Iris pigment epithelial cell (primary cell): ENCODE data around the gene NPAS2.

Experiments
- DNase-seq: peaks from one replicate; pipeline ENCODE4 v3.0.0-alpha.2; 2011; ENCODE audit warnings: low read depth

Gene NPAS2, protein sequence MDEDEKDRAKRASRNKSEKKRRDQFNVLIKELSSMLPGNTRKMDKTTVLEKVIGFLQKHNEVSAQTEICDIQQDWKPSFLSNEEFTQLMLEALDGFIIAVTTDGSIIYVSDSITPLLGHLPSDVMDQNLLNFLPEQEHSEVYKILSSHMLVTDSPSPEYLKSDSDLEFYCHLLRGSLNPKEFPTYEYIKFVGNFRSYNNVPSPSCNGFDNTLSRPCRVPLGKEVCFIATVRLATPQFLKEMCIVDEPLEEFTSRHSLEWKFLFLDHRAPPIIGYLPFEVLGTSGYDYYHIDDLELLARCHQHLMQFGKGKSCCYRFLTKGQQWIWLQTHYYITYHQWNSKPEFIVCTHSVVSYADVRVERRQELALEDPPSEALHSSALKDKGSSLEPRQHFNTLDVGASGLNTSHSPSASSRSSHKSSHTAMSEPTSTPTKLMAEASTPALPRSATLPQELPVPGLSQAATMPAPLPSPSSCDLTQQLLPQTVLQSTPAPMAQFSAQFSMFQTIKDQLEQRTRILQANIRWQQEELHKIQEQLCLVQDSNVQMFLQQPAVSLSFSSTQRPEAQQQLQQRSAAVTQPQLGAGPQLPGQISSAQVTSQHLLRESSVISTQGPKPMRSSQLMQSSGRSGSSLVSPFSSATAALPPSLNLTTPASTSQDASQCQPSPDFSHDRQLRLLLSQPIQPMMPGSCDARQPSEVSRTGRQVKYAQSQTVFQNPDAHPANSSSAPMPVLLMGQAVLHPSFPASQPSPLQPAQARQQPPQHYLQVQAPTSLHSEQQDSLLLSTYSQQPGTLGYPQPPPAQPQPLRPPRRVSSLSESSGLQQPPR

DNA sequence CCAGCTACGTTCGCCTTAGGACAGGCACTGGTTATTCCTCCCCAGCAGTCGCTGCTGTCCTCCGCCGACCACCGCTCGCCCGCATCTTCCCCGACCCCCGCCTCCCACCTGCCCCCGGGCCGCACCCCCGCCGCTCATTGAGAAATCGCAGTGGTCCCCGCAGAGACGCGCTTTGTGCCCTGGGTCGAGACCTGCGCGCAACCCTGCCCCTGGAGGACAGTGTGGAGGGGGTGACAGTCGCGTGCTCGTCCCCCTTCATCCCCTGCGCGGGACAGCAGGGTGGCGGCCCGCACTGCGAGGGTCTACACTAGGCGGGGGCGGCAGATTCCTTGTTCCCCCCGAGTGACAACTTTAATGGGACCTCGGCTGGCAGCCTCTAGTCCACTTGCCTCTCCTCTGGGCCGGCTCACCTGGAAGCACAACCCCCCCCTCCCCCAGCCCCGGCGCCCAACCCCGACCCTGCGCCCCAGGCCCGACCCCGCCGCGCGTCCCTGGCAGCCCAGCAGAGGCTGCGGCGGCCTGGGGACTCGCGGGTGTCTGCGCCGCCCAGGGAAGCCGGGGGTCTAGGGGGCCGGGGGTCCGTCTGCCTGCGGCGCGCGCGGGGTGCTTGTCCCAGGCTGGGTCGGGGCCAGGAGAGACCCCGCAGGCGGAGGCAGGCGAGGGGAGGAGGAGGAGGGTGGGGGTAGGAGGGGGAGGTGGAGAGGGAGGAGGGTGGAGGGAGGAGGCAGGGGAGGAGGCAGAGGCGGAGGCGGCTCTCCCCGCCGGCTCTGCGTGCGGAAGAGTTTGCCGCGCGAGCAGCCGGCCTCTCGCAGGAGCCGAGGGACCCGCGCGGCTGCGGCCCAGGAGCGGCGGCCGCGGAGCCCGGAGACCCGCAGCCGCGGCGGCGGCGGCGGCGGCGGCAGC lies at the start of gene NPAS2:
TSS of gene NPAS2 (plus strand) at position 770 of the 903 bp plus-strand sequence. CDS start 84,616 bp downstream, outside the sequence.
- DNase-seq: peak; percentile 56

DNA sequence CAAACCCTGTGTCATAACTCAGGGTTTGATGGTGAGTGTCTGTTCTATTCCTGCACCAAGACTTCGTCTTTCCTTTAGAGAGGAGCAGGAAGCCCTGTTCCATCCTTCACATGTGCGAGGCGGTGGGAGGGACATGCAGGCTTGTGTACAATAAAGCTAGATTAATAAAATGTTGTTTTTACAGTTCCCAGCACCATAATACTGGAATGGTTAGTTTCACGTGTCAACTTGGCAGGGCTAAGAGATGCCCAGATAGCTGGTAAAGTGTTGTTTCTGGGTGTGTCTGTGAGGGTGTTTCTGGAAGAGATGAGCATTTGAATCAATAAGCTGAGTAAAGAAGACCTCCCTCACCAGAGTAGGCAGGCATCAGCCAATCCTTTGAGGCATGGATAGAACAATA lies 48.8 kb upstream of the NPAS2 start:
- no peak for DNase-seq

DNA sequence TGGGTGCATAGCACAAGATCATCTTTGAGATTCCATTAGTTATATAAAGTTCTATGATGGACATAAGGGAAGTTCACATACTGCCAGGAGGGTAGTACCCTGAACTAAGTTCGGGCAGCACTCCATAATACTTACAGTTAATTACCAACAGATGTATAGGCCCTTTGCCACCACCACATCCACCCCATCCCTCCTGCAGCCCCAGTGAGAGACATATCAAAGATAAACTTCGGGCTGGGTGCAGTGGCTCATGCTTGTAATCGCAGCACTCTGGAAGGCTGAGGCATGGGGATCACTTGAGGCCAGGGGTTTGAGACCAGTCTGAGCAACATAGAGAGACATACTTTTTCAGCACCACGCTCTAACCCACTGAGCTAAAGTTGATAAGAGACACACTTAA lies 46.4 kb upstream of the NPAS2 start:
- no peak for DNase-seq

DNA sequence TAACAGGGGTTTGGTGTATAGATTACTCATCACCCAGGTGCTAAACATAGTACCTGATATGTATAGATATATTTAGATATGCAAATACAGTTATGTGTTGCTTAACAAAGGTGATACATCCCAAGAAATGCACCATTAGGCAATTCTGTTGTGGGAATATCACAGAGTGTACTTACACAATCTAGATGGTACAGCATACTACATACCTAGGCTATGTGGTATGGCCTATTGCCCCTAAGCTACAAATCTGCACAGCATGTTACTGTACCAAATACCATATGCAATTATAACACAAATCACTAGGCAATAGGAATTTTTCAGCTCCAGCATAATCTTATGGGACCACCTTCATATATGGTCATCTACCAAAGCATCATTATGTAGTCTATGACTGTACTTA lies 43.5 kb upstream of the NPAS2 start:
- DNase-seq: no peak

DNA sequence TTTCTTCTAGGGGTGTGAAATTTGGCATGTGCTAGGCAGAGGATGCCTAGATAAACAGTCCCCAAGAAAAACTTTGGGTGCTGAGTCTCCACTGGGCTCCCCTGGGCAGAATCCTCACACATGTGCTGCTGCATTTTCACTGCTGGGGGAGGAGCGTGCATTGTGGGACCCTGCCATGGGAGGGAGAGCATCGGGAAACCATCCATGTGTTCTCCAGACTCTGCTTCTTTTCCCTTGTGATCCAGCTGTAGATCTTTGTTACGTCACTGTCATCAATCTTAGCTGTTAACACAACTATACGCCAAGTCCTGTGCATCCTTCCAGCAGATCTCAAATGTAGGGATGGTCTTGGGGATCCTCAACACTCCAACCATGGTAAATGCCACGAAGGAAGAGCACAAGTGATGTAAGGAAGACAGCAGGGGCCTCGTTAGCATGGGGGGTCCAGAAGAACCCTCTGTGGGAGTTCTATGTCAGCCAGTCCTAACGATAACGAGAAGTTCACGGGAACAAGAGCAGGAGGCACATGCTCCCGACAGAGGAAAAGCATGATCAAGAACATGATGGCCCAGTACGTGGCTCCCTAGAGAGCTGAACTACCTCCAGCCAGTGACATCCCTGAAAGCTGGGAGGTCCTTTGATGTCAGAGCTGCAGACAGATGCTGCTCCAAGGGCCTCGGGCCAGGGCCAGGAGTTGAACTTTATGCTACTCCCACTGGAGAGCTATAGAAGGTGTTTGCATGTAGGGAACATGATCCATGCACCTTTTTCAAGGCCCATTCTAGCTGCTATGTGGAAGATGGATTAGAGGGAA lies 41.1 kb upstream of the NPAS2 start:
- DNase-seq: no peak

DNA sequence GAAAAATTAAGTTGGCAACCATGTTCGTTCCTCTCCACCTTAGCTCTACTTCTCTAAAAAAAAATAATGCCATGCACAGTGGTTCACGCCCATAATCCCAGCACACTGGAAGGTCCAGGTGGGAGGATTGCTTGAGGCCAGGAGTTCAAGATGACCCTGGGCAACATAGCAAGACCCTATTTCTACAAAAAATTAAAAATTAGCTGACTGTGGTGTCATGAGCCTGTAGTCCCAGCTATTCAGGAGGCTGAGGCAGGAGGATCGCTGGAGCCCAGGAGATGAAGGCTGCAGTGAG lies 40.1 kb upstream of the NPAS2 start:
- DNase-seq: no peak

DNA sequence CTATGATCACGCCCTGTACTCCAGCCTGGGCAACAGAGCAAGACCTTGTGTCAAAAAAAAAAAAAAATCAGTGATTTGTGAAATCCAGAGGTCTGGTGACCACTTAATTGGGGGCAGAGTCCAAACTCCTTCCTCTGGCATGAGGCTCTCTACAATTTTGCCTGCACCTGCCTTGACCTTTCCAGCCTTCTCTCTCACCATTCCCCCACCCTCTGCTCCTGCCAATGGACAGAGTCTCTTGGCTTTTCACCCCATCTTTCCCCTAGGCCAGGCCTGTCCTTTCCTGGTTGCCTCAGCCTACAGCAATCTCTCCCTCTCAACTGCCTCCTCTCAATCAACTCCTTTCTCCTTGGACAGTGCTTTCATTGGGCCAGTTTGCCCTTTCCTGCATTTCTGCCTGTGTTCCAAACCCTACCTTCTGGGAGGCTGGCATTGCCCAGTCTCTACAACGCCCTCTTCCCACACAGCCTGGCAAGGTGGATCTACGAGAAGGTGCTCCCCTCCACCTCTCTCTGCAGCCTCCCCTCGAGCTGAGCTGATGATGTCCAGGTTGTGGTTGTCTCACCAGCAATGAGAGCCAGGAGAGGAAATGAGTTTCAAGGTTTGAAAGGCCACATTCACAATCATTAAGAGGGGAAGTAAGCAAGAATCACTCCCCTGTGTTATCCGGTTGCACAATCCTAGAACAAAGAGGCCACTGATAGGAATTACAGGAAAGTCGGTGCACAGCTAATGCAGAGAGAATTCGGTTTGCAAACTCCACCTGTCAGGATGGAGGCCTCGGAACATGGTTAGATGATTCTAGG lies 39.5 kb upstream of the NPAS2 start:
- peak; percentile 69 for DNase-seq

DNA sequence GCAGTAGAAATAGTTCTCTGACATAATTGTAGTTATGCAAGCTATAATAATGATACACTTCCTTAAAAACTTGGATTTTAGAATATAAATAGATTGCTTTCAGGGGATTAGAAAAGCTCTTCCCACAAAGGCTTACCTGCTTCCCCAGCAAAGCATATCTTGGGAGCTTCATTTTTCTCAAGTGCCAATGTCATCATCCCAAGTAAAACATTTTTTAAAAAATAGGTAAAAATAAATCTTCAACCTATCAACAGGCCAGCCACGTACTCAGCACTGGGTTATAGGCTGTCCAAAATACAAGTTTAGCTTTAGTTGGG lies 39.0 kb upstream of the NPAS2 start:
- no peak for DNase-seq

DNA sequence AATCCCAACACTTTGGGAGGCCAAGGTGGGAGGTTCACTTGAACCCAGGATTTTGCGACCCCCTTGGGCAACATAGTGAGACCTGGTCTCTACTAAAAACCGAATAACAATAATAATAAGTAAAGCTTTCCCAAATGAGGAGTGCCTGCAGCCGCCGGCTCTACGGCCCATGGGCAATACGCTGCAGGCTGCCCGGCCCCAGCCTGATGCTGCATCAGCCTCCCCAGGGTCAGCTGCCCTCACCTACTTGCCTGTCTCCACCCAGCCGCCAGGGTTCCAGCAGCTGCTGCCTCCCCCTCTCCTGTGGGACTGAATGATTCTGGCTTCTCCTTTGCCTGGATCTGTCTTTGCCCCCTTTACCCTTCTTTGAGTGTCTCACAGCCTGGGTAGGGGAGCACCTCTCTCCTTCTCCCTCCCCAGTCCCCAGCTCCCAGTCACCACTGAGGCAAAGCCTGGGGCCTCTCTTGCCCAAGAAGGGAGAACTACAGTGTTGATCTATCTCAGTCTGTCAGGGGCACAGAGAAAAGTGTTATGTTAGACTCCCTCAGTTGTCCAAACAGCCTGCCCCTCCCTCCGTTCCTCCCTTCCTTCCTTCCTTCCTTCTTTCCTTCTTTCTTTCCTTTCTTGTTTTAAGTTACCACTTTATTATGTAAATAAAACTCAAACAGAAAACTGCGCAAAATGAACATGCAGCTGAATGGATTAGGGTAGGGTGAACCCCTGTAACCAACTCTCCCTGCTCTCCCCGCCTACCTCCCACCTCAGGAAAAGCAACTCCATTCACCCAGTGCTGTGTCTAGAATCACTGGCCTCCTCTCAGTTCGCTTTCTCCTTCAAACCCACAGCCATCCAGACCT lies 38.2 kb upstream of the NPAS2 start:
- no peak for DNase-seq

DNA sequence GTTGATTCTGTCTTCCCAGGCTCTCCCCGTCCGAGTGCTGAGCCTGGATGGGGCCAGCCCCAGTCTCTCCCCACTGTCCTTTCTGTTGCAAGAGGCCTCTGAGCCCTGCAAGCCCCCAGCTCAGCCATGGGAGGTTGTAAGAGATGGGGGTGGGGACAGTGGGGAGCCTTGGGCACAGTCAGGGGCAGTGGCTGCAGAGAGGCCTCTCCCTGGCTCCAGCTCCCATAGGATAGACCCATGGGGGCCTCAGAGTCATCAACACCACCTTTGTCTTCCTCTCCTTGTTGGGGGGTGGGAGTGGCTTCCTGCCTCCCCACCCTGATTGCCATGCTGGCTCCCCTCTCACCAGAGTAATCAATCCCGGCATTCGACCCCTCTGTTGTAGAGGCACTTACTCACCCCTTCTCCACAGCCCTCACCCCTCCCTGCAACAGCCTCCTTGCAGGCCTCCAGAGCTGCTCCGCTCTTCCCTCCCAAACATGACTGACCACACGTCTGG lies 37.5 kb upstream of the NPAS2 start:
- DNase-seq: no peak

DNA sequence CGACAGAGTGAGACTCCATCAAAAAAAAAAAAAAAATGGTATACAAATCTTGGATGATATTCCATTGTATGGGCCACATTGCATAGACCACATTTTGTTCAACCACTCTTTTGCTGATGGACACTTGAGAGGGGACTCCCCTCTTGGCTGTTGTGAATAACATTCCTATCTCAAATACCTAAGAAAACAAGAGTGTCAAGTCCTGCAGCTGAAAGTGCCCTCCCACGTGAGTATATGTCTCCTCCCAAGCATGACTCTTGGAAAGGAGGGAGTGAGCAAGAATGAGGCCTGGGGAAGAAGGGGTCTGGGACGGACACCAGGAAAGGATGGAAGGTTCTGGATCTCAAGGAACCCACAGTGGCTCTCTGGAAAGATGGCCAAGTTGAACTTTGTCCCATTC lies 36.0 kb upstream of the NPAS2 start:
- no peak for DNase-seq

DNA sequence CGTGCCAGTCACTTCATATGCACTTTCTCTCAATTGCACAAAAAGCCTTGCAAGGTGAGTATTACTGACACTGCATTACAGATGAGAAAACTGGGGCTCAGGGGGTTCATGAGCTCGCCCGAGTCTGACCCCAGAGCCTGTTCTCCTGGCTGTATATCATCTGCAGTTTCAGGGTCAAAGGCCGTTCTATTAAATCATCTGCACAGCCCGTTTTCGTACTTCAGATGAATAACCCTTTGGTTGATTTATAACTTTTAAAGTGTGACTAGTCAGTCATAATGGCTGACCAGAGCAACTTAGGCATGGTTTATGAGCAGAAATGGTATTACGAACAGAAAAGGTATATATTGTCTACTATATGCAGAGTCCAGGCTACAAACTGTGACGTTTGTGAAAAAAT lies 35.3 kb upstream of the NPAS2 start:
- no peak for DNase-seq

DNA sequence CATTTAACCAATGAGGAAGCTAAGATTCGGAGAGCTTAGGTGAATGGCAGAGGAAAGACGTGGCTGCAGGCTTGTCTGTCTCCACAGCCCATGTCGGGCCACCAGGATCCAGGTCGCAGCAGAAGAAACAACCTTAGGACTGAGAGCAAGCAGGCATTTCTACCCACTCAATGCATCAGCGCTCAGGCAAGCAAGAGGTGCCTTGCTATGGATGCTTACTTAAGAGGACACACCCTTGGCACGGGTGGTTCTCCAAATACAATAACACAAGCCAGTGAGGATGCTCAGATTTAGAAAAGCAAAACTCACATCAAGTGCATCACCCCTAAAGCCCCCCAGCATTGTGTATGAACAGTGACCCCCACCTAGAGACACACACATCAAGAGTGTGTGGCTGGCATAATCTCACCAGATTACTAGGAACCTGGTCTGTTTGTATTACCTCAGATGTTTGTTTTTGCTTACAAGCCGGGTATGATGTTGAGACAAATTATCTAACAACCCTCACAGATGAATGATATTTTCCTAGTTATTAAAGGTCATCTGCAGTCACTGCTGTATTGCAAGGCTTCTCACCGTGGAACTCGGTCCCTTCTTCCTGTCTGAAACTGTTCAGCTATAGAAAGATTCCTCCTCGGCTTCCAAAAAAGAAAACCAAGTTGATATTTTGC lies 34.2 kb upstream of the NPAS2 start:
- no peak for DNase-seq

DNA sequence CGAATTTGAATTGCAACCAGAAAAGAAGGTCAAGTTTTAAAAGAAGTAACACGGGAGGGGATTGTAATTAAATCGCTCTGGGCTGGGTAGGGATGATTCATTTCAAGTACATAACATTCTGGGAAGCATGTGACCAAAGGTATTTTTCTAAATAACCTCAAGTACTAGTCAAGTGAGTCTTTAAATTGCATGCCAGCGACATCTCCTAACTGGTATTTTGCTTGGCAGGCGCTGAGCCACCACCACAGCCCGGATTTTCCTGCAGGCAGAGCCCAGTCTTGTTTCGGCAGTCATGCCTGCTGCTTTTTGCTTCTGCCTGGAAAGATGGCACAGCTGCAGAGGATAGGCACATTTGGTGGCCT lies 33.7 kb upstream of the NPAS2 start:
- DNase-seq: peak; percentile 80

DNA sequence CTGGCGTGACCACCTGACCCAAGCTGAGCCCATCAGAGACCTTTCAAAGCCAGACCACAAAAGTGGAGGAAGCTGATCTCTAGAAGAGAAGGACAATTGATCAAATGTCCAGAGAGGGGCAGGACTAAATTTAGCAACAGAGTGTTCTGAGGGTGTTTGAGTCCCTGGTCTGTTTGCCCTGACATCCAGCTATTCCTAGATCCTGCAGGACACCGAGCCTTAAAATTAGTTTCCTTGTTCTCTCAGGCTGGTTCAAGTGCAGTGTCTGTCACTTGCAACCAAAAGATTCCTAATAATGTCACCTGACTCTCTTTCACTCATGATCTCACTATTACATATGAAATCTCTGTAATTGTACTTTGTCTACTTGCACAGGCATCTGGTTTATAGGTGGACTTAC lies 33.0 kb upstream of the NPAS2 start:
- no peak for DNase-seq

DNA sequence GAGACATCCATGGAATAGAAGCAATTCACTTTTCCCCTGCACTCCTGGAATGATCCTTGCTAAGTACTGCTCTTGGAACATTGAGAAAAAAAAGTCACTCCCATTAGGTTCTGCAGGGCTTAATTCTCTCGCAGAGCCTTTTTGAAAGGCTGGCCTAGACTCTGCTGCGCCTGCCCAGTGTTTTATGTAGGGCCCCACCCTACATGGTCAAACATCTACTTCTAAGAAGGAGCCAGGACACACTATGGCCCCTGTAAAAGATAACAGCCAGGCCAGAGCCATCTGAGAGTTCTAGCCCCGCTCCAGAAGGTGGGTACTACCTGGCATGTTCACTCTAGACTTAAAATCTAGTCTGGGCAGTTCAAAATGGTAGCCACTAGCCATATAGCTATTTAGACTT lies 30.6 kb upstream of the NPAS2 start:
- DNase-seq: no peak

DNA sequence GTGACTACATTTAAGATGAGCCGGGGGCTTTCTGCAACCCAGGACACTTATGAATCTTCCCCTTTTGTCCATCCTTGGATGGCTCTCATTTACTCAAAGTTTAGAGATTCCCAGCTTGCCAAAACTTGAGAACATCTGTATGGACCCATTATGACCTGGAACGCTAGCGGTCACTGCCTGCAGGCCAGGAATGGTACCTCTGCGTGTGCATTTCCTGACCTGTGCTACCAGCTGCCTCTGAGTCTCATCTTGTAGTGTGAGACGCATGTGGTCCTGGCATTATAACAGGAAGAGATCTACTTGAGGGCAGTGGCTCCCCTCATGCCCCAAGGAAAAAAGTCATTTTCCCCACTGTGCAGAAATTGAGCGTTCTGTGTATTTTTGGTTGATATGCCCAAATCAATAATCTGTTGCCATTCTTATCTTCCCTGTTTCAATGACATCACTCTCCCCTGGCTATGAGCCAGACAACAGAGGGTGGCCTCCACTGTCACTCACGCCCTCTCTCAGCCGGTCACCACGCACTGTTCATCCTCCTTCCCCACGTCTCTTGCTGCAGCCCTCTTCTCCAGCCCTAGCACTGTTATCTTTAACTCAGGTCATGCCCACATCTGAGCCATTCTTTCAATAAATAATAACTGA lies 28.5 kb upstream of the NPAS2 start:
- no peak for DNase-seq

DNA sequence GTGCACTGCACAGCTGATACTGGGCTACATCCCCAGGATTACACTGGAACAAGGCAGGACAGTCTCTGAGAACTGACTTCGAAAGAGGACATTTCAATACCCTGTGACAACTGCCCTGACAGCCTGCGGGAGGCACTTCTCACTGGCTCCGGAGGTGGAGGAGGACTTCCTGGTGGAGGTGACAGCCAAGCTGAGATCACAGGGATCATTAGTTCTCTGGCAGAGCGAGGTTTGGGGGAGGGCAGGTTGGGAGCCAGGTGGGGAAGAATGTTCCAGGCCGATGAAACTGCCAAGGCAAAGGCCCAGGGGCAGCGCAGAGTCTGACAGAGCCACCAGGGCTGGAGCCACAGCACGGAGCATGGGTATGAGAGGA lies 28.0 kb upstream of the NPAS2 start:
- DNase-seq: no peak

DNA sequence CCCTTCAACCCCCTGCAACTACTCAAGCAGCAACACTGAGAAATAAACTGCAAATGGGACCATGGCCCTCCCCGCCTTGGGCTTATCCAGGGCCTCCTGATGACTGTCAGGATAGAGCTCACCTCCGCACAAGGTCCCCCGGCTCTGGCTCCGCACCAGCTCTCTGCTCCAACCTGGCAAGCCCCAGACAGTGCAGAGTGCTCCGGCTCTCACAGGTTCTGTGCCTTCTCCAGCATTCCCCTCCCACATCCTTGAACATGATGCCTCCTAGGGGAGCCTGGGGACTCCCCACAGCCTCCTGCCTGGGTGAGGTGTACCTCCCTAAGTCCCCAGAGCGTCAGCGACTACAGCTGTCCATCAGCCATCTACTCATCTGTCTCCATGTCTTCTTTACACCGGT lies 26.7 kb upstream of the NPAS2 start:
- no peak for DNase-seq
